Spinal cord (tissue), 10 donors: ENCODE measurements around the gene DCUN1D2. TPM values are rescaled to one million over a fixed set of nuclear protein-coding genes. Genes with fewer than 3 reads are reported as not detected.

Experiments used
- DNase-seq, 6 donors: peaks; one replicate each; pipeline versions ENCODE4 v3.0.0 to v3.0.0-alpha.2; 2013 to 2015; ENCODE audit warnings: low spot score in 6 of 6, low read depth in 4 of 6
- H3K27ac ChIP-seq: one replicate; pipeline ENCODE4 v1.5.1; 2013; ENCODE audit warnings: low read depth, low read length, control low read depth
- H3K27me3 ChIP-seq: one replicate; pipeline ENCODE4 v1.6.1; 2013; ENCODE audit warnings: low read length; ENCODE audit not compliant: control insufficient read depth, insufficient read depth
- H3K36me3 ChIP-seq: one replicate; pipeline ENCODE4 v1.6.1; 2013; ENCODE audit warnings: low read length; ENCODE audit not compliant: control insufficient read depth, insufficient read depth
- H3K4me1 ChIP-seq: one replicate; pipeline ENCODE4 v1.6.1; 2013; ENCODE audit warnings: low read length; ENCODE audit not compliant: control insufficient read depth, insufficient read depth
- H3K4me3 ChIP-seq: one replicate; pipeline ENCODE4 v1.5.1; 2013; ENCODE audit warnings: low read depth, low read length, control low read depth
- H3K9me3 ChIP-seq: one replicate; pipeline ENCODE4 v1.6.1; 2013; ENCODE audit warnings: low read length; ENCODE audit not compliant: control insufficient read depth, insufficient read depth
- WGBS: methylation state at CpG from one replicate; pipeline ENCODE4 v1.1.5; 2013; ENCODE audit warnings: missing lambda C conversion rate; ENCODE audit not compliant: insufficient coverage; 5-methylcytosine and 5-hydroxymethylcytosine counted together
- polyA plus RNA-seq, 2 donors: library from polyadenylated mRNA; unstranded; fragments of 120-200 nt; gene quantifications; one replicate each; pipeline ENCODE4 v1.2.1, GENCODE V29; 2013; ENCODE audit not compliant: insufficient read length in 2 of 2
- total RNA-seq, 2 donors: library from RNA; depleted of rRNA in 1 of 2; stranded (reverse); fragments of 120-200 nt in 1 of 2; fragments of >200 nt in 1 of 2; gene quantifications; one replicate each; pipeline versions ENCODE4 v1.2.3 to v1.2.4, GENCODE V29; 2013 to 2014
- donor health status: healthy.

Gene DCUN1D2
- total and polyA plus RNA-seq, 4 donors = 25.8 to 41.3 (median 33.1) TPM

GRCh38 chr13:113415825-113416224 lies 74.7 kb downstream of the DCUN1D2 start:
- H3K4me1 ChIP-seq = peaks cover 17% of the 10 kb centered on the region
- H3K9me3 ChIP-seq = no peaks in the 10 kb centered on the region
- no peak overlapping the region for H3K4me3 ChIP-seq
- DNase-seq = no peak
- H3K36me3 ChIP-seq = peaks cover 3% of the 10 kb centered on the region
- H3K27ac ChIP-seq = no peak overlapping the region
- no peaks in the 10 kb centered on the region for H3K27me3 ChIP-seq
- WGBS = 72% methylated on average over 6 of the region's 8 CpGs

DNA sequence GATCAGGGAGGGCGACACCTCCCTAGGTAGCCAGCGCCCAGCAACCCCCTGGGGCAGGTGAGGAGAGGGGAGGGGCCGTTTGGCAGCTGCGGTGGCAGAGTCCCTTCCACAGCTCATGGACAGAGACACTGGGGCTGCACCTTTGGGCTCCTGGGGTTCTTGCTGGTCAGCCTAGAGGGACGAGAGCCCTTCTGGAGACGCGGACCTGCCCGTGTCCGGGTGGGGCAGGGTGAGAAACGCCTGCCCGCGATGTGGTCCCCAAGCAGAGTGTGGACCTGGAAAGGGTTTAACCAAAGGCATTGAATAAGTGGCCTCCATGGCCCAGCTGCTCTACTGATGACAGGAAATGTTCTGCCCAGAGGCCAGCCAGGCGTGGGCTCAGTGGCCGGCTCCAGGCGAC lies 75.5 kb downstream of the DCUN1D2 start:
- H3K4me3 ChIP-seq = no peak overlapping the region
- H3K4me1 ChIP-seq = peaks cover 23% of the 10 kb centered on the region
- WGBS = 96% methylated on average over 14 of the region's 15 CpGs
- no peak for DNase-seq
- H3K9me3 ChIP-seq = no peaks in the 10 kb centered on the region
- no peak overlapping the region for H3K27ac ChIP-seq
- H3K36me3 ChIP-seq = no peaks in the 10 kb centered on the region
- H3K27me3 ChIP-seq = no peaks in the 10 kb centered on the region

- no peak for DNase-seq
- H3K27ac ChIP-seq = no peak overlapping the region
- 90% methylated on average over 5 of the region's 8 CpGs for WGBS
- no peaks in the 10 kb centered on the region for H3K36me3 ChIP-seq
- no peaks in the 10 kb centered on the region for H3K9me3 ChIP-seq
- no peaks in the 10 kb centered on the region for H3K27me3 ChIP-seq
- H3K4me1 ChIP-seq = peaks cover 25% of the 10 kb centered on the region
- H3K4me3 ChIP-seq = no peak overlapping the region
These were observed 76.2 kb downstream of the DCUN1D2 start for GRCh38 chr13:113414335-113414734.

DNA sequence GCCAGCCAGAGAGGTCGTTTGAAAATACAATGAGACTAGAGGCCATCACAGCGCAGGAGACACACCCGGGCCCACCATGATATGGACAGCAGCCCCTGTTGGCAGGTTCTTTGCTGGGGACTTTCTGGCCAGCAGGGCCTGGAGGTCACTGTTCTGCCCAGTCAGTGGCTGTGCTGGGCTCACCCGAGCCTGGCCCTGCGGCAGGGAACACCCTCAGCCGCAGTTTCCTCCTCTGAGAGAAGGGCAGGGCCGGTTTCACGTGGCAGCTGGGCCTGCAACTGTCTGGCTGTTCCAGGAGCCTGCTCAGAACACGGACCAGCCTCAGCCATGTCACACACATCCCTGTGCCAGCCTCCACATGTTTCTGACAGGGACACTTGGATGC lies 76.6 kb downstream of the DCUN1D2 start:
- no peak for DNase-seq
- WGBS = 70% methylated on average over 9 of the region's 9 CpGs
- H3K4me3 ChIP-seq = no peak overlapping the region
- H3K27ac ChIP-seq = no peak overlapping the region
- H3K36me3 ChIP-seq = no peaks in the 10 kb centered on the region
- H3K9me3 ChIP-seq = no peaks in the 10 kb centered on the region
- H3K4me1 ChIP-seq = peaks cover 25% of the 10 kb centered on the region
- H3K27me3 ChIP-seq = no peaks in the 10 kb centered on the region

DNA sequence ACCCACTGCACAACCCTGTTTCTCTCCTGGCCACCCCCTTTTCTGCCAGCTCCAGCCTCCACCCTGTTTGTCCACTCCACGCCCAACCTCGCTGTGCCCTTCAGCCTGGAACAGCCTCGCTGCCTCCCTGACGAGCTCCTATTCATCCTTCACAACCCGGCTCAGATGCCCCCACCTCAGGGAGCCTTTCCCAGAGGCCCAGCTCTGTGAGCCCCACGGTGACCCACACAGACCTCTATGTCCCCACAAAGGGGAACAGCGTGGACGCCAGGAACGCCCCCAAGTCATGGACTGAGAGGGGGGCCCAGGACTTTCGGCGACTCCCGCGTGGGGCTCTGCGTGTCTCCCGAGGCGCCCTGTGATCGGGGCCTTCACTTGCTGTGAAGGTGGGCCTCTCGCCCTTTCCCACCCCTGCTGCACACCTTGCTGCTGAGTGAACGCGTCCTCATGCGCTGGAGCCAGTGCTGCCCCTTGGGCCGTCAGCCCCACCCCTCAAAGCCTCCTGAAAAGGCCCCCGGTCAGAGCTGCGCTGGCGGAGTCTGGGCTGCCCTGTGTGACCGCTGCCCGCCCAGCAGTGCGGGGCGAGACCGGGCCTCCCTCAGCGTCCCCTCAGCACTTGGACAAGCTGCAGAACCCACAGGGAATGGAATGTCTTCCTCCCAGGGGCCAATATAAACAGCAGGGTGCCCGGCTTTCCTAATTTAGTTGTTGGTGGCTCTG lies 77.2 kb downstream of the DCUN1D2 start:
- Histone ChIP-seq H3K36me3 (no peaks in the 10 kb centered on the region), H3K4me1 (peaks cover 25% of the 10 kb centered on the region), H3K27me3 (no peaks in the 10 kb centered on the region), H3K4me3 (no peak overlapping the region), H3K27ac (no peak overlapping the region), H3K9me3 (no peaks in the 10 kb centered on the region)
- 78% methylated on average over 31 of the region's 32 CpGs for WGBS
- no peak for DNase-seq

- Histone ChIP-seq H3K4me3 (no peak overlapping the region), H3K4me1 (peaks cover 23% of the 10 kb centered on the region), H3K9me3 (no peaks in the 10 kb centered on the region), H3K36me3 (peaks cover 3% of the 10 kb centered on the region), H3K27ac (no peak overlapping the region), H3K27me3 (no peaks in the 10 kb centered on the region)
- 98% methylated on average over 16 of the region's 27 CpGs for WGBS
- no peak for DNase-seq
These were observed 78.1 kb downstream of the DCUN1D2 start for GRCh38 chr13:113412440-113412839.

DNA sequence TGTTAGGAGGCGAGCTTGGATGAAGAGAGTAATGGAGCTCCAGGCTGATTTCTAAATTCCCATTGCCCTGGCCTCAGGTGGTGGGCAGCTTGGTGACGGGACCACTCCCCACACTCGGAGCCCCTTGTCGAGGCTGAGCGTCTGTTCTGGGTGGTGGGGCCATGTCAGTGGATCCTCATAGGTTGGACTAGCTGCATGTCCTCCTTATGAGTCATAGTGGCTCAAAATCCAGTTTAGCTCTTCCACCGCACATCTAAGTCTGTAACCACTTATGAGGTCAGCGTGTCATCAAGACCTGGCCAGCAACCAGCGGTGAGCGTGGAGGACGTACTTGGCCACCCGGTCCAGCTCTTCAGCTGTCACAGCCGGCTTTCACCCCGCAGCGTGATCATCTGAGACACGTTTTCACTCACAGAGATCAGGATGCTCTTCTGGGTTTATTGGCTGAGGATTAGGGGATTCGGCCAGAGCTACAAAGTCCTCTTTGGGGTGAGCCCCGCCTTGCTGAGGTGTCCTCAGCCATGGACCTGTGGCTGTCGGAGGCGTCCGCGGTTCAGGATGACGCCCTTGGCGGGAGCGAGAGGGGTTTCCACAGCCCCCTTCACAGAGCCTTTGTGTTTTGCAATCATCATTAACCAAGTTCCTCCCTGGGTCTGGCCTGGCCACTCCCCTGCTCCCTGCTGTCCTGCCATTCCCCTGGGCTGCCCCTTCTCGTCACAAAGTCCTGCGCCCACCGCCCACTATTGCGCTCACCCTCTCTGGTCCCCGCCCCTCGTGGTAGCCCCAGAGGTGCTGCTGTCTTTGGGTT lies 79.1 kb downstream of the DCUN1D2 start:
- H3K27me3 ChIP-seq = no peaks in the 10 kb centered on the region
- peaks cover 27% of the 10 kb centered on the region for H3K4me1 ChIP-seq
- H3K4me3 ChIP-seq = no peak overlapping the region
- peaks cover 8% of the 10 kb centered on the region for H3K36me3 ChIP-seq
- H3K9me3 ChIP-seq = no peaks in the 10 kb centered on the region
- peak in 1 of 6 donors; percentile 22 for DNase-seq
- 90% methylated on average over 30 of the region's 30 CpGs for WGBS
- peak overlapping the region; percentile 11 for H3K27ac ChIP-seq

DNA sequence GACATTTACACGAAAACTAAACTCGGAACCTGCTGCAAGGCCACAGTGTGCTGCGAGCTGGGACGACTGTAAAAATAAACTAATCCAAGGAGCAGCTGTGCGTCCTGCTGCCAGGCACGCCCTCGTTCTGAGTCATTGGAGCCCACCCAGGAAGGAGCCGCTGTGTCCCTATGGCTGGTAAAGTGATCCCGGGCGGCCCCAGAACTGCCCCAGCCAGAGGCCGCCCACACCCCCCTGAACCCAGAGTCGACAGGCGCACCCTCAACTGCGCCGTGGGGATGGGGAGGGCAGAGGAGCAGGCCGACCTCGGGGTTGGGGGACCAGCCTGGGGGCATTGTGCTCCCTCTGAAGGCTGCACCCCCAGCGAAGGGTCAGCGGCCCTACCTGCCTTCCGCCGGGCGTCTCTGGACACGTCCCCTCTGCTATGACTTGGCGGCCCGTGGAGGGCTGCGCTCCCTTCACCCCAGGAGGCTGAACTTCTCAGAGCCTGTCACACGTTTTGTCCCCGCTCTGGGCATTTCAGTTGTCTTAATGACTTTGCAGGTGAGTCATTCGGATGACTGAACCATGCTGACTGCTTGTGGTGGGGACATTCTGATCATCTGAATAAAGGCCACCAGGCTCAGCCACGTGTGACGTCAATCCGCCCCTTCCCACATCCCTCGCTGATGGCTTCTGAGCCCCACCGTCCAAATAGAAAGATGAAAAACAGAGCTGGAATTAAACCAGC lies 79.9 kb downstream of the DCUN1D2 start:
- Histone ChIP-seq H3K27me3 (no peaks in the 10 kb centered on the region), H3K36me3 (peaks cover 8% of the 10 kb centered on the region), H3K4me1 (peaks cover 35% of the 10 kb centered on the region), H3K27ac (peak overlapping the region; percentile 11), H3K9me3 (no peaks in the 10 kb centered on the region), H3K4me3 (no peak overlapping the region)
- 79% methylated on average over 34 of the region's 34 CpGs for WGBS
- peak in 1 of 6 donors; percentile 30 for DNase-seq

GRCh38 chr13:113408562-113408961 lies 81.9 kb downstream of the DCUN1D2 start:
- no peaks in the 10 kb centered on the region for H3K27me3 ChIP-seq
- H3K36me3 ChIP-seq = peaks cover 11% of the 10 kb centered on the region
- no peak overlapping the region for H3K27ac ChIP-seq
- H3K4me3 ChIP-seq = no peak overlapping the region
- H3K9me3 ChIP-seq = no peaks in the 10 kb centered on the region
- peaks cover 37% of the 10 kb centered on the region for H3K4me1 ChIP-seq
- WGBS = 63% methylated on average over 3 of the region's 3 CpGs
- no peak for DNase-seq
